ENCODE results near the gene RSBN1L. TPM values are rescaled to one million over a fixed set of nuclear protein-coding genes. Genes with fewer than 3 reads are reported as not detected.

The RSBN1L gene
- total RNA-seq, 1 donor, result 21.4 TPM

DNA sequence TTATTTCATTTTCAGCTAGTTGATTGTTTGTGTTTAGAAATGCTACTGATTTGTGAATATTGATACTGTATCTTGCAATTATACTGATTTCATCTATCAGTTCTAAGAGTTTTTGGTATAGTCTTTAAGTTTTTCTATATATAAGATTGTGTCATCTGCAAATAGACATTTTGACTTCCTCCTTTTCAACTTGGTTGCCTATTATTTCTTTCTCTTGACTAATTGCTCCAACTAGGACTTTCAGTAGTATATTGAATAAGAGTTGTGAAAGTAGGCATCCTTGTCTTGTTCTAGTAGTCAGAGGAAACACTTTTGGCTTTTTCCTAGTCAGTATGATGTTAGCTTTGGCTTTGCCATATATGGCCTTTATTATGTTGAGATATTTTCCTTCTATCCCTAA, 122.8 kb downstream of the RSBN1L start:
- no peak for DNase-seq (ENCODE audit: insufficient read length, low spot score, missing footprints)

DNA sequence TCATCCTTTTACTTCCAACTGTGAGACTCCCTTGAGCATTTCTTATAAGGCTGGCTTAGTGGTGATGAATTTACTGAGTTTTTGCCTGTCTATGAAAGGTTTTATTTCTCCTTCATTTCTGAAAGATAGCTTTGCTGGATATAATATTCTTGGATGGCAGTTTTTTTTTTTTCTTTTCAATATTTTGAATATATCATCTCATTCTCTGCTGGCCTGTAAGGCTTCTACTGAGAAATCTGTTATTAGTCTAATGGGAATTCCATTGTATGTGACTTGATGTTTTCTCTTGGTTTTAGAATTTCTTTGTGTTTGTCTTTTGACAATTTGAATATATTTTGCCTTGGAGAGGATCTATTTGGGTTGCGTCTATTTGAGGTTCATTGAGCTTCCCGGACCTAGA, 124.7 kb downstream of the RSBN1L start:
- H2AFZ ChIP-seq (ENCODE audit: low read length), result no peak overlapping the region
- no peak overlapping the region for H3K4me3 ChIP-seq (ENCODE audit: insufficient read depth, low read length)
- H3K27me3 ChIP-seq (ENCODE audit: insufficient read depth, low read length), result no peaks in the 10 kb centered on the region
- peaks cover 16% of the 10 kb centered on the region for H3K9me3 ChIP-seq (ENCODE audit: low read depth, low read length)
- TF ChIP-seq, protein P1, sequence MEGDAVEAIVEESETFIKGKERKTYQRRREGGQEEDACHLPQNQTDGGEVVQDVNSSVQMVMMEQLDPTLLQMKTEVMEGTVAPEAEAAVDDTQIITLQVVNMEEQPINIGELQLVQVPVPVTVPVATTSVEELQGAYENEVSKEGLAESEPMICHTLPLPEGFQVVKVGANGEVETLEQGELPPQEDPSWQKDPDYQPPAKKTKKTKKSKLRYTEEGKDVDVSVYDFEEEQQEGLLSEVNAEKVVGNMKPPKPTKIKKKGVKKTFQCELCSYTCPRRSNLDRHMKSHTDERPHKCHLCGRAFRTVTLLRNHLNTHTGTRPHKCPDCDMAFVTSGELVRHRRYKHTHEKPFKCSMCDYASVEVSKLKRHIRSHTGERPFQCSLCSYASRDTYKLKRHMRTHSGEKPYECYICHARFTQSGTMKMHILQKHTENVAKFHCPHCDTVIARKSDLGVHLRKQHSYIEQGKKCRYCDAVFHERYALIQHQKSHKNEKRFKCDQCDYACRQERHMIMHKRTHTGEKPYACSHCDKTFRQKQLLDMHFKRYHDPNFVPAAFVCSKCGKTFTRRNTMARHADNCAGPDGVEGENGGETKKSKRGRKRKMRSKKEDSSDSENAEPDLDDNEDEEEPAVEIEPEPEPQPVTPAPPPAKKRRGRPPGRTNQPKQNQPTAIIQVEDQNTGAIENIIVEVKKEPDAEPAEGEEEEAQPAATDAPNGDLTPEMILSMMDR (IDR thresholded peaks at IDR 0.05; ENCODE audit: extremely low read depth, low read depth, low read length), result no peak
- H3K36me3 ChIP-seq (ENCODE audit: insufficient read depth, low read length), result peaks cover 11% of the 10 kb centered on the region
- H3K4me1 ChIP-seq (ENCODE audit: insufficient read depth, low read length), result no peaks in the 10 kb centered on the region
- DNase-seq (ENCODE audit: insufficient read length, low spot score, missing footprints), result no peak
- H3K27ac ChIP-seq (ENCODE audit: low read depth, low read length), result no peak overlapping the region
- H4K20me1 ChIP-seq (ENCODE audit: insufficient read depth, low read length), result peaks cover 29% of the 10 kb centered on the region
- peaks cover 62% of the 10 kb centered on the region for H3K79me2 ChIP-seq (ENCODE audit: insufficient read depth, low read length)
- no peak overlapping the region for H3K4me2 ChIP-seq (ENCODE audit: insufficient read depth, low read length)

More for the DNA sequence above, 122.8 kb downstream of the RSBN1L start:
- Histone ChIP-seq H3K27ac (ENCODE audit: low read depth, low read length) (no peak overlapping the region), H2AFZ (ENCODE audit: low read length) (no peak overlapping the region), H3K4me1 (ENCODE audit: insufficient read depth, low read length) (no peaks in the 10 kb centered on the region), H3K9me3 (ENCODE audit: low read depth, low read length) (peaks cover 16% of the 10 kb centered on the region), H3K27me3 (ENCODE audit: insufficient read depth, low read length) (no peaks in the 10 kb centered on the region), H3K79me2 (ENCODE audit: insufficient read depth, low read length) (peaks cover 68% of the 10 kb centered on the region), H4K20me1 (ENCODE audit: insufficient read depth, low read length) (peaks cover 20% of the 10 kb centered on the region), H3K36me3 (ENCODE audit: insufficient read depth, low read length) (peaks cover 11% of the 10 kb centered on the region), H3K4me3 (ENCODE audit: insufficient read depth, low read length) (no peak overlapping the region), H3K4me2 (ENCODE audit: insufficient read depth, low read length) (no peak overlapping the region)
- TF ChIP-seq, protein P1 (IDR thresholded peaks at IDR 0.05; ENCODE audit: extremely low read depth, low read depth, low read length), result no peak

DNA sequence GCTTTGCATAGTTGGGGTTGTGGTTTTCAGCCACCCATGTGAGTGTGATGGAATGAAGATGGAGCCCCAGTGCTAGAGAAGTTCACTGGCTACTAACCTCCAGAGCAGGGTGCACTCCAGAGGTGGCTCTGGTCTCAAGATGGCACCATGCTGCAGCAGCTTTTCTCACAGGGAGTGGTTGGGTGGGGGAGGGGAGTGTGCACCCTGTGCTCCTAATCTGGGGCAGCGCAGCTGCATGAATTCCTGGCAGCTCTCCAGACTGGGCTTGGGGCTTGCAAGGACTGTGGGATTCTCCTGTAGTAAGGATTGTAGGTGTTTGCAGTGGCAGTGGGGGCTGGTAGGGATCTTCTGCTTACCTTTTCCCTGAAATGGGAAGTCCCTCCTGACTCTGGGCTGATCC, 126.0 kb downstream of the RSBN1L start:
- TF ChIP-seq, protein P1 (IDR thresholded peaks at IDR 0.05; ENCODE audit: extremely low read depth, low read depth, low read length), result no peak
- H3K79me2 ChIP-seq (ENCODE audit: insufficient read depth, low read length), result peaks cover 60% of the 10 kb centered on the region
- H3K4me1 ChIP-seq (ENCODE audit: insufficient read depth, low read length), result no peaks in the 10 kb centered on the region
- H3K4me2 ChIP-seq (ENCODE audit: insufficient read depth, low read length), result no peak overlapping the region
- peaks cover 16% of the 10 kb centered on the region for H3K9me3 ChIP-seq (ENCODE audit: low read depth, low read length)
- peaks cover 26% of the 10 kb centered on the region for H4K20me1 ChIP-seq (ENCODE audit: insufficient read depth, low read length)
- H3K27me3 ChIP-seq (ENCODE audit: insufficient read depth, low read length), result no peaks in the 10 kb centered on the region
- H2AFZ ChIP-seq (ENCODE audit: low read length), result no peak overlapping the region
- H3K27ac ChIP-seq (ENCODE audit: low read depth, low read length), result no peak overlapping the region
- peaks cover 6% of the 10 kb centered on the region for H3K36me3 ChIP-seq (ENCODE audit: insufficient read depth, low read length)
- H3K4me3 ChIP-seq (ENCODE audit: insufficient read depth, low read length), result no peak overlapping the region
- no peak for DNase-seq (ENCODE audit: insufficient read length, low spot score, missing footprints)

DNA sequence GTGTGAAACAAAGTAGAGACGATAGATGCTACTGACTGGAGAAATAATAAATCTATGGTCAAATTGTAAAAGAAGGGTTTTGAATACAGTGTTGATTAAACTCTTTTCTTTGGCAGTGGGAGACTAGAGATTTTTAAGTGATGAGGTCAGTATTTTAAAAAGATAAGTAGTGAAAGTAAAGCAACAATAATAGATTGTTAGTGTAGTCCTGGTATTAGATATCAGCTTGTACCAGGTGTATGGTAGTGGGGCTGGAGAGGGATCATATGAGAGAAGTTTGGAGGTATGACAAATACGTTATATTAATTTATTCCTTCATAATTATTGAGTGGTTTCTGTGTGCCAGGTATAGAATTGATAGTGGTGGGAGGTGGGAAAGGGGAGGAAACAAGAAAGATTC, 127.5 kb downstream of the RSBN1L start:
- no peak for DNase-seq (ENCODE audit: insufficient read length, low spot score, missing footprints)
- Histone ChIP-seq H3K9me3 (ENCODE audit: low read depth, low read length) (peaks cover 16% of the 10 kb centered on the region), H3K4me1 (ENCODE audit: insufficient read depth, low read length) (no peaks in the 10 kb centered on the region), H3K36me3 (ENCODE audit: insufficient read depth, low read length) (peaks cover 6% of the 10 kb centered on the region), H3K79me2 (ENCODE audit: insufficient read depth, low read length) (peaks cover 51% of the 10 kb centered on the region), H2AFZ (ENCODE audit: low read length) (no peak overlapping the region), H3K27me3 (ENCODE audit: insufficient read depth, low read length) (no peaks in the 10 kb centered on the region), H3K4me2 (ENCODE audit: insufficient read depth, low read length) (no peak overlapping the region), H3K27ac (ENCODE audit: low read depth, low read length) (no peak overlapping the region), H4K20me1 (ENCODE audit: insufficient read depth, low read length) (peaks cover 26% of the 10 kb centered on the region), H3K4me3 (ENCODE audit: insufficient read depth, low read length) (no peak overlapping the region)
- TF ChIP-seq, protein P1 (IDR thresholded peaks at IDR 0.05; ENCODE audit: extremely low read depth, low read depth, low read length), result no peak
